Right renal cortex interstitium (tissue), 3 donors: ENCODE measurements around the gene ANO4. TPM values are rescaled to one million over a fixed set of nuclear protein-coding genes. Genes with fewer than 3 reads are reported as not detected.

ENCODE experiments used
- DNase-seq, 3 donors: peaks; one replicate each; pipeline ENCODE4 v3.0.0-alpha.2; 2013; ENCODE audit warnings: low read depth in 3 of 3, low spot score in 2 of 3
- polyA plus RNA-seq, 3 donors: library from polyadenylated mRNA; unstranded; fragments of 120-200 nt; gene quantifications; one replicate each; pipeline ENCODE4 v1.2.1, GENCODE V29; 2013; ENCODE audit not compliant: insufficient read length in 3 of 3

ANO4 gene
- polyA plus RNA-seq, 3 donors: 0.54 to 1.1 (median 0.92) TPM

GRCh38 chr12:100935929-100936328 lies 141.4 kb downstream of the ANO4 start:
- no peak for DNase-seq

- DNase-seq: no peak
These were observed 142.1 kb downstream of the ANO4 start for GRCh38 chr12:100936661-100937060.

GRCh38 chr12:100940503-100940902 lies 145.9 kb downstream of the ANO4 start:
- DNase-seq: no peak

GRCh38 chr12:100942984-100943749 lies 148.6 kb downstream of the ANO4 start:
- no peak for DNase-seq

GRCh38 chr12:100951756-100952155 lies 157.2 kb downstream of the ANO4 start:
- no peak for DNase-seq

GRCh38 chr12:100953217-100953616 lies 158.6 kb downstream of the ANO4 start:
- no peak for DNase-seq

GRCh38 chr12:100953677-100954076 lies 159.1 kb downstream of the ANO4 start:
- no peak for DNase-seq

GRCh38 chr12:100954118-100954517 lies 159.5 kb downstream of the ANO4 start:
- DNase-seq: no peak

GRCh38 chr12:100955139-100955538 lies 160.6 kb downstream of the ANO4 start:
- DNase-seq: no peak

GRCh38 chr12:100956311-100956852 lies 161.8 kb downstream of the ANO4 start:
- no peak for DNase-seq

GRCh38 chr12:100959481-100959880 lies 164.9 kb downstream of the ANO4 start:
- no peak for DNase-seq

GRCh38 chr12:100962086-100962712 lies 167.6 kb downstream of the ANO4 start:
- no peak for DNase-seq

GRCh38 chr12:100963381-100963780 lies 168.8 kb downstream of the ANO4 start:
- DNase-seq: no peak

GRCh38 chr12:100964028-100964427 lies 169.5 kb downstream of the ANO4 start:
- DNase-seq: no peak

- no peak for DNase-seq
These were observed 172.6 kb downstream of the ANO4 start for GRCh38 chr12:100967189-100967588.

GRCh38 chr12:100970894-100971293 lies 176.3 kb downstream of the ANO4 start:
- DNase-seq: no peak

- no peak for DNase-seq
These were observed 177.5 kb downstream of the ANO4 start for GRCh38 chr12:100972121-100972520.

- no peak for DNase-seq
These were observed 179.8 kb downstream of the ANO4 start for GRCh38 chr12:100974341-100974740.

- DNase-seq: no peak
These were observed 180.2 kb downstream of the ANO4 start for GRCh38 chr12:100974747-100975146.

- DNase-seq: no peak
These were observed 182.2 kb downstream of the ANO4 start for GRCh38 chr12:100976735-100977134.

- DNase-seq: no peak
These were observed 186.3 kb downstream of the ANO4 start for GRCh38 chr12:100980856-100981255.
